CD1c-positive myeloid dendritic cell (primary cell): ENCODE data around the gene ATRNL1.
A peak's percentile ranks its signal among the peaks of the same experiment; 100 is the strongest.
"Not testable (repeated sequence)": the region's sequence is repeated elsewhere in the genome, so short reads cannot be mapped to it uniquely, and the experiment has no call there.

Source experiments
- DNase-seq: peaks from one replicate; pipeline ENCODE4 v3.0.0-alpha.2; 2016; ENCODE audit errors: extremely low spot score

ATRNL1 gene

GRCh38 chr10:115219203-115219602 lies 126.0 kb downstream of the ATRNL1 start:
- DNase-seq, result no peak

GRCh38 chr10:115222039-115222438 lies 128.9 kb downstream of the ATRNL1 start:
- no peak for DNase-seq

GRCh38 chr10:115239761-115240160 lies 146.6 kb downstream of the ATRNL1 start:
- no peak for DNase-seq

GRCh38 chr10:115250784-115251183 lies 157.6 kb downstream of the ATRNL1 start:
- no peak for DNase-seq

GRCh38 chr10:115253765-115254164 lies 160.6 kb downstream of the ATRNL1 start:
- DNase-seq, result not testable (repeated sequence)

- DNase-seq, result no peak
These were observed 179.3 kb downstream of the ATRNL1 start for GRCh38 chr10:115272482-115272881.

GRCh38 chr10:115278294-115278693 lies 185.1 kb downstream of the ATRNL1 start:
- peak; percentile 1 for DNase-seq

- DNase-seq, result no peak
These were observed 202.1 kb downstream of the ATRNL1 start for GRCh38 chr10:115295213-115295805.

GRCh38 chr10:115300080-115300479 lies 206.9 kb downstream of the ATRNL1 start:
- DNase-seq, result no peak

GRCh38 chr10:115319669-115320068 lies 226.5 kb downstream of the ATRNL1 start:
- not testable (repeated sequence) for DNase-seq

GRCh38 chr10:115321360-115321759 lies 228.2 kb downstream of the ATRNL1 start:
- no peak for DNase-seq

- no peak for DNase-seq
These were observed 235.2 kb downstream of the ATRNL1 start for GRCh38 chr10:115328331-115328730.

- no peak for DNase-seq
These were observed 242.2 kb downstream of the ATRNL1 start for GRCh38 chr10:115335366-115335765.

- DNase-seq, result no peak
These were observed 262.1 kb downstream of the ATRNL1 start for GRCh38 chr10:115355162-115355760.

GRCh38 chr10:115367920-115368319 lies 274.8 kb downstream of the ATRNL1 start:
- DNase-seq, result not testable (repeated sequence)

- DNase-seq, result no peak
These were observed 285.9 kb downstream of the ATRNL1 start for GRCh38 chr10:115379064-115379463.

GRCh38 chr10:115384665-115385064 lies 291.5 kb downstream of the ATRNL1 start:
- DNase-seq, result no peak

GRCh38 chr10:115390607-115391006 lies 297.4 kb downstream of the ATRNL1 start:
- no peak for DNase-seq

- DNase-seq, result no peak
These were observed 304.9 kb downstream of the ATRNL1 start for GRCh38 chr10:115398026-115398425.

- DNase-seq, result no peak
These were observed 309.5 kb downstream of the ATRNL1 start for GRCh38 chr10:115402699-115403098.

GRCh38 chr10:115405838-115406237 lies 312.7 kb downstream of the ATRNL1 start:
- not testable (repeated sequence) for DNase-seq

GRCh38 chr10:115409347-115409746 lies 316.2 kb downstream of the ATRNL1 start:
- DNase-seq, result no peak

- peak; percentile 12 for DNase-seq
These were observed 324.6 kb downstream of the ATRNL1 start for GRCh38 chr10:115417585-115418265.
